ENCODE results near the gene TEX54.

The TEX54 gene

GRCh38 chr11:62811659-62812058 lies 21.0 kb downstream of the TEX54 start:
- FAIRE-seq (no peak), DNase-seq (ENCODE audit: insufficient read length, low spot score) (no peak)
- TF ChIP-seq CTCF (IDR thresholded peaks at IDR 0.05; ENCODE audit: insufficient read depth, missing control alignments): no peak

DNA sequence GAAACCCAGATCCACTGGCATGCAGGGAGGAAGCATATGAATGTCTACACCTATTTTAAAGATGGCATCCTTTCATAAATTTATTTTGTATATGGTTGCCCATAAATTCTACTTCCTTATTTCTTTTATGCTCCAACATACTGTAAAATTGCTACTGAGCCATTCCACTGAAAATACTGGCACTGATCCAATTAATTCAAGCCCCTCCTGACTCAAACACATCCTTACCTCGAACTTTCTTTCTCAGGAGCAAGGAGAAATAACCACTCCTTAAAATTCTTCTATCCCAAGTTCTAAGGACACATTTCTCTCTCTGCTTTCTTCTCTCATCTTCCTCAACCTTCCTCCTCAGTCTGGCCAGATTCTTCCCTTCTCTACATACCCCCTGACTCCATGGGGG lies 21.9 kb downstream of the TEX54 start:
- no peak for TF ChIP-seq CTCF (IDR thresholded peaks at IDR 0.05; ENCODE audit: insufficient read depth, missing control alignments)
- FAIRE-seq (no peak), DNase-seq (ENCODE audit: insufficient read length, low spot score) (no peak)

DNA sequence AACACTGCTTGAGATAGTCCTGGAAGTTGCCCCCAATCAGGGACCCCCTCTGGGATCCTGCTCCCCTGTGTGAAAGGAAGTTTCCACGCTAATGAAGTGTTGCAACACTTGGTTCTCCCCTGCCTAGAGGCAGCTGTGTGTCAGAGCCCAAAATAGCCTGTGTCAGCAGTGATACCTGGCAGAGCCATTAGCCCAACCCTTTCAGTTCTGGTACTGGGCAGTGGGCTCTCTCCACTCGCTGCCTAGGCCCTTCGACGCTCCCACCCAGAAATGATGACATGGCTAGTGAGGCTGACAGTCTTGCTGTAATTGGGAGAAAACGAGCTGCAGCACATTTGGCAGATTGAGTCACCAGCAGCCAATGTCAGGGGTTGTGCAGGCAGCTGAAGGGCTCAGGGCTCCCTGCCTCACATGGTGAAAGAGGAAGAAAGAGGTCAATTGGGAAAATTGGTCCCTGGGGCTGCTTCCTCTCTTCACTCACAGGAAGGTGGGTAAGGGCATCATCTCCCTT lies 26.0 kb downstream of the TEX54 start:
- DNase-seq (ENCODE audit: insufficient read length, low spot score) (no peak), FAIRE-seq (no peak)
- no peak for TF ChIP-seq CTCF (IDR thresholded peaks at IDR 0.05; ENCODE audit: insufficient read depth, missing control alignments)

DNA sequence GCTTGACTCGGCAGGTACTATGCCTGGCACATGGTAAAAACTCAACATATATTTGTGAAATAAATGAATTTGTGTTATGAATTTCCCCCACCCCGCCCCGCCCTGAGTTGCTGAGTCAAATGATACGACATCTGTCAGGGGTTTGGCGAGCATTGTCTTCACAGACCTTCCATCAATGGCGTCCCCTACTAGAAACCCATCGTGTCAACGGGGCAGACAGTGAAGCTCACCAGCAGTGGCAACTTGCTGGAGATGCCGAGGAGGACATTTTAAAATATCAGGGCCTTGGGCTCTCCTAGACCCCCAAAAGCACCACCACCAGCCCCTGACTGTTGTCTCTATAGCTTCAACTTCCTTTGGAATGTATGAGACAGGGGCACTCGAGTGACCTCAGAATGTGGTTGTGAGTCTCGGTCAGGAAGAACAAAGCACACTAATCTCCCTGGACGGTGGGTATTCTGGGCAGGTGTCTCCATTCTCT lies 26.6 kb downstream of the TEX54 start:
- DNase-seq (ENCODE audit: insufficient read length, low spot score) (no peak), FAIRE-seq (no peak)
- TF ChIP-seq CTCF (IDR thresholded peaks at IDR 0.05; ENCODE audit: insufficient read depth, missing control alignments): no peak

DNA sequence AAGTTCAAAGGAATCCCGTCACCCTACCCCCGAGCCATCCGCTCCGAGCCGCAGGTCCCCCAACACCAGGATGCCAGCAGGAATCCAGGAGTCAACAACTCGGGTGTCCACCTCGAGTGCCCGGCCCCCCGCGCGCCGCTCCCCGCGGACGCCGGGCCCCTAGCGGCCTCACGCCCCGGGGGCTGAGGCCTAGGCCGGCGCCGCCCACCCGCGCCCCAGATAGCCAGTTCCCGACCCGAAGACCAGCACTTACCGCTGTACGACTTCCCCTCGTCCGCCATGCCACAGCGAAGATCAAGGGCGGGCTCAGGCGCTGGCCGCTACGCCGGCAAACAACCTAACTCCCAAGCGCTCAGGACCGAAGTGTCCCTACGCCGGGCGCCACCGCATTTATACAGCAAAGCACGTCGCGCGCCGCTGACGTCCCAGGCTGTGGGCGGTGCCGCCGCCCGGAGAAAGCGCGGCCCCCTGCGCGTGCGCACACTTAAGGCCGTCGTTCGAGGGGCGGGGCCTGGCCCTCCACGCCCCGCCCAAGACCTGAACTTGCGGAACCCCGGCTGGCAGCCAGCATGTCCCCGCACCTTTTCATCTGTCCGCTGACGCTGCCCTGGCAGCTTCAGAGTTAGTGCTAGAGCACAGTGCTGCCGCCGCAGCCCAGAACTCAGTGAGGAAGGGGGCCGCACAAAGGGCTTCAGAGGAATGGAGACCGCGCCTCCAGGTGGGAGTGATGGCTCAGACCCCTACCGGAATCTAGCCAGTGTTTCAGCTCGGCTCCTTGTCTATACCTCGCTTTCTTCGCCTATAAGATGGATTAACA lies 27.4 kb downstream of the TEX54 start, which contains the start of gene NXF1:
TSS of gene NXF1 (minus strand) at position 365 of the 817 bp plus-strand sequence. CDS start at position 281, 84 bp downstream.
- FAIRE-seq (no peak), DNase-seq (ENCODE audit: insufficient read length, low spot score) (peak; percentile 93)
- TF ChIP-seq CTCF (IDR thresholded peaks at IDR 0.05; ENCODE audit: insufficient read depth, missing control alignments): no peak

GRCh38 chr11:62804310-62805075 lies 28.1 kb downstream of the TEX54 start:
- FAIRE-seq (no peak), DNase-seq (ENCODE audit: insufficient read length, low spot score) (no peak)
- TF ChIP-seq CTCF (IDR thresholded peaks at IDR 0.05; ENCODE audit: insufficient read depth, missing control alignments): no peak
